GM10266 (cell line): ENCODE results near the gene DMD.
"Not testable (repeated sequence)": the region's sequence is repeated elsewhere in the genome, so short reads cannot be mapped to it uniquely, and the experiment has no call there.

Source experiments
- DNase-seq: peaks from one replicate; pipeline ENCODE4 v3.0.0; 2012; ENCODE audit errors: extremely low spot score
- CTCF ChIP-seq: IDR thresholded peaks from 2 replicates; pipeline ENCODE4 v1.5.1; 2012; ENCODE audit warnings: mild to moderate bottlenecking, low read depth; ENCODE audit not compliant: control insufficient read depth, insufficient read depth; ENCODE audit errors: missing control alignments

DMD gene

GRCh38 chrX:32276153-32276552 is 935.2 kb downstream of the DMD start:
- no peak for TF ChIP-seq CTCF
- DNase-seq, result no peak

DNA sequence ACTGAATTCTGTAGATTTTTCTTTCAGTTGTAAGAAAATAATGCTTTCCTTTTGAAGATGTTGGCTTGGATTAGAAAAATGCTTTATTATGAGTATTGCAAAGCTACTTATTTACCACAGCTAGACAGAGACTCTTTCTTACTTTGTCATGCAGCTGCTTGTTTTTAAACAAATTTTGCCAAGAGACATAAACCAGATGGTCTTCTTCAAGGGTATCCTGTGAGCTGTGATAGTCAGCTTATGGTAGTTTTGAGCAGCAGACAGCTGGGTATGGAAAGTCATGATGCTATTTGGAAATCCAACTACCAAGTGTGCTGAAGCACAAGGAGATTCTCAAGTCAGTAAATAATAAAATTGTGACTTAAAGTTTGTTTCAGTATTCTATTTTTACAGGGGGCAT is 941.5 kb downstream of the DMD start:
- DNase-seq, result no peak
- no peak for TF ChIP-seq CTCF

DNA sequence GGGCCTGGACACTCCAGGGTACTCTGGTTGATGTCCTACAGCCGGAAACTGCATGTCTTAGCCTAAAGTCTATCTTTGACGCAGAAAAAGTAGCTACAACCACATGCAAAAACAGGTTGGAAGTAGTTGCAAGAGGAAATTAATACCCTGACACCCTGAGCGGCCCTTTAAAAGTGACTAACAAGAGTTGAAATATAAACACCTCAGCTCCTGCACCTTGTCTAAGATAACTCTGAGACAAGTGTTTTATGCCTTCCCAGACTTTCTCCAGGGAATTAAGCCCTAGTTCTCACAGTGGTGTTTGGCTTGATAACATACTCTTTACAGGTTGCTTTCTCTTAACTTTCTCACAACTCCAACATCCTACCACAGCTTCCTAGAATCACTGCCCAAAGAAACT is 943.1 kb downstream of the DMD start:
- TF ChIP-seq CTCF, result no peak
- no peak for DNase-seq

GRCh38 chrX:32267796-32268195 is 943.6 kb downstream of the DMD start:
- DNase-seq, result no peak

DNA sequence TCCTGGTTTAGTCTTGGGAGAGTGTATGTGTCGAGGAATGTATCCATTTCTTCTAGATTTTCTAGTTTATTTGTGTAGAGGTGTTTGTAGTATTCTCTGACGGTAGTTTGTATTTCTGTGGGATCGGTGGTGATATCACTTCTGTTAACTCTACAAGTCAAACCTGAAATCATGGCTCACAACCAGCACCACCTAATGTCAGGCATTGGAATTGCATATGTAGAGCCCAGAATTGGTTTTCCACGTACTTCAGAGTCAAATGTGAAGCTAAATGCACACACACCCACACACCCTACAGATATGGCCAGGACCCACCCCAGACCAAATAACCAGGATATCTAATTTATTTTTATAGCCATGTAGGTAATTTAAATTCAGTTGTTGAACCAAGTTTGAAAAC is 964.7 kb downstream of the DMD start:
- DNase-seq, result not testable (repeated sequence)

More at GRCh38 chrX:32267796-32268195, 943.6 kb downstream of the DMD start:
- TF ChIP-seq CTCF, result no peak

DNA sequence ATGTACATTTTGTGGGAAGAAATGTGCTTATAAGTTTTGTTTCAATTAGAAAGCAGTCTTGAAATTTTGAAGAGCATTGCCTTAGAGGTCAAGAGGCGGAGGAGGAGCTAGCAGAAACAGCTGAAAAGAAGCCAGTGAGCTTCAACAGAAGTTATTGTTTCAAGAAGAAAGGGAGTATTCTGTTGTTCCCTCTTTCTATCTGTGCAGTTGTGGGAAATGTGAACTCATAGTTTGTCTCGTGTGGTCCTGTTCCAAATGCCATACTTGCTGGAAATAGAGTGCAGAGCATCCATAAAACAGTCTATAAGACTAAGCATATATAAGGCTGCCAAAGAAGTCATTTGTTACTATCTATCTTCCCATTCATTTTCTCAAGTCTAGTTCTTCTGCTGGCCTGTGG is 1015.7 kb downstream of the DMD start:
- TF ChIP-seq CTCF, result no peak
- no peak for DNase-seq

- DNase-seq, result no peak
- TF ChIP-seq CTCF, result no peak
Observed at GRCh38 chrX:32191316-32191715, 1020.0 kb downstream of the DMD start.

DNA sequence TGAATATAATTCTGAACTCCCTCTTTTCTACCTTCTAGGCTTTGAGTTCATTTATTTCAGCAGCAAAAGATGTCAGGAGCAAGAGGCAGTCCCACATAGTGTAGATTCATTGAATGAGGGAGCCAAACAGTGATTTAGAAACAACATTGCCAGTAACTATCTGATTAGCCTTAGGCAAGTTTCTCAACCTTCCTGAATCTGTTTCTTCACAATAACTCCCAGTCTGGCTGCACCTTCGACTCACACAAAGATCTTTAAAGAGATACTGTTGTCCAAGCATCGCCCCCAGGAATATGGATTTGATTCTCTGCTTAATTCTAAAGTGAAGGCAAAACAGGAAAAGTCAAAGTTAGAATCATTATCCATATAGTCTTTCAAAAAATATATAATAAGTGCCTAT is 1026.2 kb downstream of the DMD start:
- no peak for DNase-seq
- TF ChIP-seq CTCF, result no peak
